AG09309 (cell line): ENCODE measurements around the gene NDE1.
"Not testable (repeated sequence)": the region's sequence is repeated elsewhere in the genome, so short reads cannot be mapped to it uniquely, and the experiment has no call there.

Source experiments
- DNase-seq: peaks from one replicate; pipeline ENCODE4 v3.0.0-alpha.2; 2010; ENCODE audit warnings: low read depth
- H3K4me3 ChIP-seq: 2 replicates; pipeline ENCODE4 v1.5.1; 2011; ENCODE audit warnings: mild to moderate bottlenecking, low read depth, low read length, moderate library complexity; ENCODE audit not compliant: control insufficient read depth
- TF ChIP-seq, protein P1 (sequence below): IDR thresholded peaks from 2 replicates; pipeline ENCODE4 v1.5.1; 2011; ENCODE audit warnings: mild to moderate bottlenecking, low read depth, low read length, inconsistent platforms; ENCODE audit not compliant: insufficient read depth, control insufficient read depth; ENCODE audit errors: missing control alignments

The NDE1 gene

DNA sequence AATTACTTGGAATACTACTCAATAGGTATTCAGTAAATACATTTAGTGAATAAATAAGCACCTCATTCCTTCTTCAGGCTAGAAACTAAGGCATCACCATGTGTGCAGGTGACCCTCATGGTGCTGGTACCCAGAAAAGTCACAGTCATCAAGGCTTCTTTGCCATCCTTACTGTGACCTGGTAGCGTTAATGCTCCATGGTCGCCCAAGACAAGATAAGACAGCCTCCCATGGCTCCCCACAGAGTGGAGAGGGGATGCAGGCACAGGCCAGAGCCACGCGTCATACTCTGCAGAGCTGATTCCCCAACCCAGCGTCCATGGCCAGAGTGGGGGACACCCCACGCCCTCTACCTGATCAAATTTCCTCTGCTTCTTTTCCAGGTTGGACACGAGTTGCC lies 73.8 kb downstream of the NDE1 start:
- TF ChIP-seq, protein P1, sequence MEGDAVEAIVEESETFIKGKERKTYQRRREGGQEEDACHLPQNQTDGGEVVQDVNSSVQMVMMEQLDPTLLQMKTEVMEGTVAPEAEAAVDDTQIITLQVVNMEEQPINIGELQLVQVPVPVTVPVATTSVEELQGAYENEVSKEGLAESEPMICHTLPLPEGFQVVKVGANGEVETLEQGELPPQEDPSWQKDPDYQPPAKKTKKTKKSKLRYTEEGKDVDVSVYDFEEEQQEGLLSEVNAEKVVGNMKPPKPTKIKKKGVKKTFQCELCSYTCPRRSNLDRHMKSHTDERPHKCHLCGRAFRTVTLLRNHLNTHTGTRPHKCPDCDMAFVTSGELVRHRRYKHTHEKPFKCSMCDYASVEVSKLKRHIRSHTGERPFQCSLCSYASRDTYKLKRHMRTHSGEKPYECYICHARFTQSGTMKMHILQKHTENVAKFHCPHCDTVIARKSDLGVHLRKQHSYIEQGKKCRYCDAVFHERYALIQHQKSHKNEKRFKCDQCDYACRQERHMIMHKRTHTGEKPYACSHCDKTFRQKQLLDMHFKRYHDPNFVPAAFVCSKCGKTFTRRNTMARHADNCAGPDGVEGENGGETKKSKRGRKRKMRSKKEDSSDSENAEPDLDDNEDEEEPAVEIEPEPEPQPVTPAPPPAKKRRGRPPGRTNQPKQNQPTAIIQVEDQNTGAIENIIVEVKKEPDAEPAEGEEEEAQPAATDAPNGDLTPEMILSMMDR = no peak
- DNase-seq = no peak
- no peak overlapping the region for H3K4me3 ChIP-seq

DNA sequence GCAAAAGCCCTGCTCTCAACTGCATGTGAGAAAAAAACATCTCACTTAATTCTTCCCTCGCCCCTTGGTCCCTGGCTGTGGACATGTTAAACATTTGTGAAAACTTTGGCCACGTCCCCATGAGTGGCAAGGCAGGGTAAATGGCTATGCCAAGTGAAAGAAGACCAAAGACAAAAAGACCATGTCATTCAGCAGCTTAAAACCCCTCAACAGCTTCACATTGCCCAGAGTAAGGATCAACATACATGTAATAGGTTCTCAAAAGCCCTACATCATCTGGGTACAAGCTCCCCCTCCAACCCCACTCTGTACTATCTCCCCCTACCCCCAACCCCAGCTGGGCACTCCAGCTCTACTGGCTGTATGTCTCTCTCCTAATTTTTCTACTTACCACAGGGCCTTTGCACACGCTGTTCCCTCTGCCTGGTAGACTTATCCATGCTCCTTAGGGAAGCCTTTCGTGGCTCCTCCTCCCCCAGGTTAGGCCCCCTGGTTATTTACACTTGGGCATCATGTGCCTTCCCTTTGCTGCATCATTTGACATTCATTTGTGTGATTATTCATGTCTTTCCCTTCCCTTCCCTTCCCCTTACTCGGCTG lies 75.7 kb downstream of the NDE1 start:
- DNase-seq = no peak
- no peak overlapping the region for H3K4me3 ChIP-seq
- TF ChIP-seq, protein P1 = no peak

GRCh38 chr16:15726715-15727114 lies 76.7 kb downstream of the NDE1 start:
- no peak overlapping the region for H3K4me3 ChIP-seq
- DNase-seq = no peak
- TF ChIP-seq, protein P1 = no peak

GRCh38 chr16:15727697-15728096 lies 77.7 kb downstream of the NDE1 start:
- not testable (repeated sequence) for H3K4me3 ChIP-seq, DNase-seq

DNA sequence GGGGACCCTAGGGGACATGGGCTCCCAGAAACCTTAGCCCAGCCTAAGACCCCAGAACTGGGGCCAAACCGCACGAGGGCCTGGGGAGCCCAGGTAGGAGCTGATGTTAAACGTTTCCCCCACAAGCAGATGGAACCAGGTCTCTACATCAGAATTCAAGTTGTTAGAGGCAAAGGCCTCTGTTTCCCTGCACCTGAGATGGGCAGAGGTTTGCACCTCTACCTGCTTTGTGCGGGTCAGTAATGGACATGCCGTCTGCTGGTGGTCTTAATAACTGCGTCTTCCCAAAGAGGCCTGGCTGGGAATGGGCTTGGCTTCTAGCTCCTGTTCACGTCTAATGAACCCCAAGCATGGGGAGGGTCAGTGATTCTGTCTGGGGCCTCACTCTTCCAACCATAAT lies 79.1 kb downstream of the NDE1 start:
- DNase-seq = no peak

GRCh38 chr16:15732416-15732815 lies 82.4 kb downstream of the NDE1 start:
- no peak for DNase-seq
- TF ChIP-seq, protein P1 = no peak

More for the DNA sequence above, 79.1 kb downstream of the NDE1 start:
- H3K4me3 ChIP-seq = no peak overlapping the region
- TF ChIP-seq, protein P1 = no peak

GRCh38 chr16:15735610-15736009 lies 85.6 kb downstream of the NDE1 start:
- H3K4me3 ChIP-seq = no peak overlapping the region
- no peak for DNase-seq
- TF ChIP-seq, protein P1 = no peak

More at GRCh38 chr16:15732416-15732815, 82.4 kb downstream of the NDE1 start:
- H3K4me3 ChIP-seq = no peak overlapping the region
